SK-N-SH (cell line): ENCODE data around the gene SYT6.

Source experiments
- CTCF ChIP-seq: fragments of 200-600 bp; sonication (generic); IDR thresholded peaks from 2 replicates; pipeline ENCODE4 v1.6.1; 2017; ENCODE audit warnings: antibody characterized with exemption, mild to moderate bottlenecking, moderate library complexity
- NRF1 ChIP-seq: IDR thresholded peaks from 2 replicates; pipeline ENCODE4 v1.6.1; 2012; ENCODE audit warnings: low read depth, mild to moderate bottlenecking, low read length
- YY1 ChIP-seq: IDR thresholded peaks from 2 replicates; pipeline ENCODE4 v1.4.0; 2012; ENCODE audit warnings: low read depth, mild to moderate bottlenecking

GRCh38 chr1:114082304-114082630 is 71.4 kb downstream of the SYT6 start:
- TF ChIP-seq CTCF = no peak
- no peak for TF ChIP-seq YY1
- no peak for TF ChIP-seq NRF1
